OCI-LY1 (cell line): ENCODE data around the gene KIF14.
A peak's percentile ranks its signal among the peaks of the same experiment; 100 is the strongest.
"Not testable (repeated sequence)": the region's sequence is repeated elsewhere in the genome, so short reads cannot be mapped to it uniquely, and the experiment has no call there.

ENCODE experiments used
- H2AFZ ChIP-seq: fragments of 200-600 bp; sonication (generic), shearing (Covaris generic); 2 replicates; pipeline ENCODE4 v1.6.0; 2014; ENCODE audit warnings: antibody characterized with exemption, mild to moderate bottlenecking, low read length
- H3F3A ChIP-seq: fragments of 200-600 bp; sonication (generic), shearing (Covaris generic); 2 replicates; pipeline ENCODE4 v1.6.0; 2014; ENCODE audit warnings: mild to moderate bottlenecking, antibody characterized with exemption, low read length, moderate library complexity; ENCODE audit not compliant: insufficient read depth
- H3K27ac ChIP-seq: fragments of 200-600 bp; sonication (generic); 2 replicates; pipeline ENCODE4 v1.5.1; 2014; ENCODE audit warnings: low read length, mixed run types, mild to moderate bottlenecking, low read depth; ENCODE audit not compliant: poor library complexity, severe bottlenecking
- H3K27me3 ChIP-seq: fragments of 200-600 bp; sonication (generic); 2 replicates; pipeline ENCODE4 v1.6.0; 2014; ENCODE audit warnings: antibody characterized with exemption, mild to moderate bottlenecking, low read length, moderate library complexity; ENCODE audit not compliant: insufficient read depth
- H3K36me3 ChIP-seq: fragments of 200-600 bp; sonication (generic); 2 replicates; pipeline ENCODE4 v1.6.1; 2014; ENCODE audit warnings: mild to moderate bottlenecking, antibody characterized with exemption, low read length, moderate library complexity, mixed read lengths; ENCODE audit not compliant: insufficient read depth
- H3K4me1 ChIP-seq: fragments of 200-600 bp; sonication (generic); 2 replicates; pipeline ENCODE4 v1.5.1; 2014; ENCODE audit warnings: mild to moderate bottlenecking, low read length, moderate library complexity; ENCODE audit not compliant: insufficient read depth, severe bottlenecking
- H3K4me2 ChIP-seq: fragments of 200-600 bp; sonication (generic), shearing (Covaris generic); 2 replicates; pipeline ENCODE4 v1.6.1; 2014; ENCODE audit warnings: low read length
- H3K4me3 ChIP-seq: fragments of 200-600 bp; sonication (generic); 2 replicates; pipeline ENCODE4 v1.5.1; 2014; ENCODE audit warnings: low read length, low read depth, mild to moderate bottlenecking, mixed read lengths; ENCODE audit not compliant: poor library complexity, severe bottlenecking
- H3K79me2 ChIP-seq: fragments of 200-600 bp; shearing (Covaris generic); 2 replicates; pipeline ENCODE4 v1.6.1; 2016; ENCODE audit warnings: mixed run types, low read length, mixed read lengths; ENCODE audit not compliant: insufficient read depth
- H3K9ac ChIP-seq: fragments of 200-600 bp; sonication (generic), shearing (Covaris generic); 2 replicates; pipeline ENCODE4 v1.6.1; 2014; ENCODE audit warnings: mild to moderate bottlenecking, low read length, mixed read lengths
- H3K9me2 ChIP-seq: fragments of 200-600 bp; sonication (generic), shearing (Covaris generic); 2 replicates; pipeline ENCODE4 v1.6.1; 2014; ENCODE audit warnings: low read depth, mild to moderate bottlenecking, low read length, mixed read lengths
- H3K9me3 ChIP-seq: fragments of 200-600 bp; shearing (Covaris generic); 2 replicates; pipeline ENCODE4 v1.6.1; 2014; ENCODE audit warnings: low read length, mixed read lengths
- H4K20me1 ChIP-seq: fragments of 200-600 bp; sonication (generic), shearing (Covaris generic); 2 replicates; pipeline ENCODE4 v1.6.0; 2016; ENCODE audit warnings: mild to moderate bottlenecking, low read length; ENCODE audit not compliant: insufficient read depth
- CTCF ChIP-seq: fragments of 200-600 bp; sonication (generic), shearing (Covaris generic); IDR thresholded peaks from 2 replicates; pipeline ENCODE4 v1.5.1; 2017; ENCODE audit warnings: mild to moderate bottlenecking, antibody characterized with exemption, low read length, moderate library complexity, mixed read lengths
- EZH2 ChIP-seq: fragments of 200-600 bp; sonication (generic), shearing (Covaris generic); IDR thresholded peaks from 2 replicates; pipeline ENCODE4 v1.8.0; 2017; ENCODE audit warnings: borderline replicate concordance, mixed run types, mild to moderate bottlenecking, antibody characterized with exemption, low read length, moderate library complexity, mixed read lengths

KIF14 gene

DNA sequence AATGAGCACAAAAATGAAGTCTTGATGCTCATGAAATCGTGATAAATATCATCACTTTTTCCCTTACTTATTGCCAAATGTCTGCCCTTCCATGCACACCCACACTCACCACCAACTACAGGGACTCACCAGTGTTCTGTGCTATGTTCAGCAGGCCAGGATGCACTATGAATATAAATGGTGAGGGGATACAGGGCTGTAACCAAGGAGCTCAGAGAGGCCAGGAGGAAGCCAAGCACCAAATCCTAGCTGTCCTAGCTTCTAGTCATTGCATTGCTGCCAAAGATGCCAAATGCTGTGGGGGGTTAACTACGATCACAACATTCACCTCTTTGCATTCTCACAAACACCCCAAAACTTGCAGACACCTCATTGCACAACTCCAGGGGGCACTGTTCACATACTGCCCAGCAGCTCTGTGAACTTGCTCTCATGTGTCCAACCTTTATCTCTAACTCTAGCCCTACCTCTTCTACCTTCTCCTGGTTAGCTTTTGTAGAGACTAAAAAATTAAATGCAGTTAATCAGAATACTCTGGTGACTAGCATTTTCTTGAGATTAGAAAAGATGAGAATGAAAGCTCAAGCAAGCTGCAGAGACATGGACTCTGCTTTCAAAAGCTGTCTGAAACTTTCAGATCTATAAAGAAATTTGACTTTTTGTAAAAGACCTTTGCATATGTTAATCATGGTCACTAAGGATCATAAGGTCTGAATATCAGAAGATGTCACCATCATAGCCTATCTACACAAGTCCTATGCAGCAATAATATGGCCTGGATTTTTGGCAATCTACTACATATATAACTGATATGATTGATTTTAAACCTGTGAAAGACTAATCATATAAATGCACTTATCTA lies 13.9 kb upstream of the KIF14 start:
- H3K4me1 ChIP-seq: no peaks in the 10 kb centered on the region
- no peaks in the 10 kb centered on the region for H3F3A ChIP-seq
- no peaks in the 10 kb centered on the region for H3K79me2 ChIP-seq
- H3K4me3 ChIP-seq: no peak overlapping the region
- no peaks in the 10 kb centered on the region for H3K36me3 ChIP-seq
- H3K4me2 ChIP-seq: no peak overlapping the region
- no peaks in the 10 kb centered on the region for H3K9me3 ChIP-seq
- H4K20me1 ChIP-seq: no peaks in the 10 kb centered on the region
- no peaks in the 10 kb centered on the region for H3K27me3 ChIP-seq
- H3K9me2 ChIP-seq: no peaks in the 10 kb centered on the region
- H3K9ac ChIP-seq: no peak overlapping the region
- no peak overlapping the region for H2AFZ ChIP-seq
- no peak overlapping the region for H3K27ac ChIP-seq
- TF ChIP-seq EZH2 (no peak), CTCF (peak; percentile 9; the same call in 1 of the 2 replicates)

GRCh38 chr1:200631375-200631774 lies 10.8 kb upstream of the KIF14 start:
- Histone ChIP-seq H3K4me1 (peaks cover 5% of the 10 kb centered on the region), H3K27me3 (no peaks in the 10 kb centered on the region), H3K9me2 (no peaks in the 10 kb centered on the region), H3K4me2 (no peak overlapping the region), H3K27ac (no peak overlapping the region), H3K9me3 (no peaks in the 10 kb centered on the region), H4K20me1 (no peaks in the 10 kb centered on the region), H2AFZ (no peak overlapping the region), H3K36me3 (no peaks in the 10 kb centered on the region), H3K4me3 (no peak overlapping the region), H3K79me2 (no peaks in the 10 kb centered on the region), H3K9ac (no peak overlapping the region), H3F3A (no peaks in the 10 kb centered on the region)
- TF ChIP-seq CTCF (no peak), EZH2 (no peak)

GRCh38 chr1:200630515-200630899 lies 10.0 kb upstream of the KIF14 start:
- H3K79me2 ChIP-seq, H3K4me2 ChIP-seq, H3K27ac ChIP-seq, H2AFZ ChIP-seq, H3K4me1 ChIP-seq, H3K9me3 ChIP-seq, H3F3A ChIP-seq, H4K20me1 ChIP-seq, H3K9me2 ChIP-seq, H3K9ac ChIP-seq, H3K36me3 ChIP-seq, H3K27me3 ChIP-seq, H3K4me3 ChIP-seq: not testable (repeated sequence)

DNA sequence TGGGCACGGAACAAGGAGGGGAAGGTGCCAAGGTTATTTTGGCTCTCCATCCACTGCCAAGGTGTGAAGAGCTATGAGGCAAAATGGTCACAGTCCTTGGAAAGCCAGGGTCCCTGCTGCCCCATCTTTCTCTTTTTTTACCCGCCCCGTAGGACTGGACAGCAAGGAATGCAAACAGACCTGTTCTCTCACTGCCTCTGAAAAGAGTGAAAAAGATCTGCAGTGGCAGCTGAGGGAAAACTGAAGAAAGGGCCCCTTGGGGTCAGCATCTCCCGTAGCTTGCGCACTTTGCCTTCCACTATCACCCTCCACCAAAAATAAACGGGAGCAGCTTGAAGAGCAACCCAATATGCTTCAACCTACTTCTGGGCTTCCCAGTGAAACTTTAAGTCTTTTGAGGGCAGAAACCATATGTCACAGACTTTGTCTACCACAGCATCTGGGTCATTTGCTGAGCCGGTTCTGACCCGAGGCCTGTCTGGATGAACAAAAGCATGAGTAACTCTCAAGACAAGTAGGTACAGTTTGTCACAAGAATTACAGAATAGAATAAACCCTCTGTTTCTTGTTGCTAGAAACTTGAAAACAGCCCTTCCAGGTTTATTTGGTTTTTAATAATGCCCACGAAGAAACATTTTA lies 9.4 kb upstream of the KIF14 start:
- H3K9ac ChIP-seq: no peak overlapping the region
- no peak overlapping the region for H2AFZ ChIP-seq
- H3K27ac ChIP-seq: no peak overlapping the region
- H3K79me2 ChIP-seq: no peaks in the 10 kb centered on the region
- H3K9me3 ChIP-seq: no peaks in the 10 kb centered on the region
- H3K27me3 ChIP-seq: no peaks in the 10 kb centered on the region
- TF ChIP-seq EZH2: no peak
- no peak for TF ChIP-seq CTCF
- H3K4me3 ChIP-seq: no peak overlapping the region
- no peaks in the 10 kb centered on the region for H3F3A ChIP-seq
- no peaks in the 10 kb centered on the region for H3K9me2 ChIP-seq
- H3K4me2 ChIP-seq: no peak overlapping the region
- H4K20me1 ChIP-seq: no peaks in the 10 kb centered on the region
- peaks cover 5% of the 10 kb centered on the region for H3K4me1 ChIP-seq
- H3K36me3 ChIP-seq: no peaks in the 10 kb centered on the region
